Sigmoid colon (tissue), 7 donors: ENCODE data around the gene TNS1. TPM values are rescaled to one million over a fixed set of nuclear protein-coding genes. Genes with fewer than 3 reads are reported as not detected.

Experiments
- DNase-seq: peaks from one replicate; pipeline ENCODE4 v3.0.0-alpha.2; 2019
- H3K27ac ChIP-seq, 4 donors: fragments of 200-600 bp; sonication (generic); one replicate each; pipeline ENCODE4 v1.5.1; 2016 to 2019; ENCODE audit warnings: mild to moderate bottlenecking in 1 of 4
- H3K27me3 ChIP-seq, 3 donors: fragments of 200-600 bp; sonication (generic); one replicate each; pipeline ENCODE4 v1.5.1; 2019; ENCODE audit warnings: mild to moderate bottlenecking in 1 of 3
- H3K36me3 ChIP-seq, 4 donors: fragments of 200-600 bp; sonication (generic); one replicate each; pipeline ENCODE4 v1.5.1; 2016 to 2019
- H3K4me1 ChIP-seq, 4 donors: fragments of 200-600 bp; sonication (generic); one replicate each; pipeline ENCODE4 v1.5.1; 2017 to 2019
- H3K4me3 ChIP-seq, 4 donors: fragments of 200-600 bp; sonication (generic); one replicate each; pipeline ENCODE4 v1.5.1; 2017 to 2019; ENCODE audit warnings: mild to moderate bottlenecking in 2 of 4, moderate library complexity in 1 of 4
- H3K9me3 ChIP-seq, 4 donors: fragments of 200-600 bp in 3 of 4; sonication (generic) in 3 of 4; one replicate each; pipeline versions ENCODE4 v1.5.1 to v1.6.1; 2013 to 2019
- CTCF ChIP-seq, 4 experiments: fragments of 450-650 bp in 3 of 4; fragments of 200-600 bp in 1 of 4; IDR thresholded peaks; one replicate each; pipeline ENCODE4 v1.5.1; 2016 to 2019; ENCODE audit warnings: antibody characterized with exemption in 4 of 4, mild to moderate bottlenecking in 3 of 4, moderate library complexity in 2 of 4
- EP300 ChIP-seq, 4 donors: sonication (generic); formaldehyde crosslinking; IDR thresholded peaks; one replicate each; pipeline ENCODE4 v1.6.1; 2017; ENCODE audit warnings: antibody characterized with exemption in 4 of 4
- POLR2A ChIP-seq, 2 donors: fragments of 450-650 bp; IDR thresholded peaks; one replicate each; pipeline ENCODE4 v1.6.1; 2016; ENCODE audit warnings: antibody characterized with exemption in 2 of 2, mild to moderate bottlenecking in 2 of 2, moderate library complexity in 2 of 2
- POLR2AphosphoS5 ChIP-seq, 4 donors: sonication (generic); formaldehyde crosslinking; IDR thresholded peaks; one replicate each; pipeline ENCODE4 v1.6.1; 2017; ENCODE audit warnings: antibody characterized with exemption in 4 of 4
- WGBS, 2 donors: extraction: QIAGEN DNeasy Blood & Tissue Kit; methylation state at CpG; one replicate each; pipeline ENCODE4 v1.1.7; 2013; 5-methylcytosine and 5-hydroxymethylcytosine counted together
- intact Hi-C: fragments of 100-400 bp; cut with DNase I; formaldehyde crosslinking; loops from one replicate; pipeline ENCODE4 v1.15.1; 2023
- polyA plus RNA-seq, 3 donors: library from polyadenylated mRNA; stranded (reverse); fragments of 200-250 nt; gene quantifications; one replicate each; pipeline ENCODE4 v1.2.3, GENCODE V29; 2013
- total RNA-seq, 4 donors: library from RNA; depleted of rRNA; stranded (reverse); fragments of >200 nt; gene quantifications; one replicate each; pipeline ENCODE4 v1.1.0, GENCODE V29; 2016
- donor health status: healthy with polysubstance abuse.
- donor health status: Bipolar disorder and iron deficiency.
- donor health status: healthy.

The TNS1 gene
- total and polyA plus RNA-seq, 7 donors: 3.7 to 1,607 (median 444) TPM

- Histone ChIP-seq H3K27me3 (no peaks in the 10 kb centered on the region), H3K27ac (peak overlapping the region; percentile 85 to 98 (median 92)), H3K4me3 (no peak overlapping the region), H3K4me1 (peaks cover 0 to 99% (median 99%) of the 10 kb centered on the region in 4 donors), H3K9me3 (no peaks in the 10 kb centered on the region), H3K36me3 (peaks cover 39 to 68% (median 50%) of the 10 kb centered on the region in 4 donors)
- DNase-seq: no peak
- TF ChIP-seq EP300 (IDR thresholded peaks at IDR 0.05): no peak
- no peak for TF ChIP-seq POLR2AphosphoS5 (IDR thresholded peaks at IDR 0.05)
- no peak for TF ChIP-seq CTCF (IDR thresholded peaks at IDR 0.05)
- no peak for TF ChIP-seq POLR2A (IDR thresholded peaks at IDR 0.05)
- 32 to 75% methylated on average over 8 of the region's 8 CpGs for WGBS, 2 donors
- intact Hi-C loops: loop anchor here (2.0 kb wide), 1 partner anchor 13 kb away; no protein-coding TSS in a partner anchor
These were observed 165.3 kb downstream of the TNS1 start for GRCh38 chr2:217837530-217837929.

GRCh38 chr2:217836901-217837491, 165.8 kb downstream of the TNS1 start:
- Histone ChIP-seq H3K36me3 (peaks cover 43 to 68% (median 55%) of the 10 kb centered on the region in 4 donors), H3K27ac (peak overlapping the region; percentile 85 to 98 (median 92)), H3K4me1 (peaks cover 0 to 99% (median 99%) of the 10 kb centered on the region in 4 donors), H3K9me3 (no peaks in the 10 kb centered on the region), H3K27me3 (no peaks in the 10 kb centered on the region), H3K4me3 (no peak overlapping the region)
- DNase-seq: peak; percentile 97
- TF ChIP-seq EP300 (IDR thresholded peaks at IDR 0.05) (peak in 3 of 4 donors; percentile 24 to 88 (median 68)), CTCF (IDR thresholded peaks at IDR 0.05) (no peak), POLR2A (IDR thresholded peaks at IDR 0.05) (no peak), POLR2AphosphoS5 (IDR thresholded peaks at IDR 0.05) (peak; percentile 68 to 88 (median 81))
- 41 to 64% methylated on average over 9 of the region's 9 CpGs for WGBS, 2 donors
- intact Hi-C loops: loop anchor here (2.0 kb wide), 1 partner anchor 14 kb away; no protein-coding TSS in a partner anchor

- intact Hi-C loops: loop anchor here (2.0 kb wide), 1 partner anchor 15 kb away; no protein-coding TSS in a partner anchor
- TF ChIP-seq POLR2A (IDR thresholded peaks at IDR 0.05): no peak
- TF ChIP-seq EP300 (IDR thresholded peaks at IDR 0.05): peak in 2 of 4 donors; percentile 44 to 49
- peak; percentile 54 to 81 (median 58) for TF ChIP-seq POLR2AphosphoS5 (IDR thresholded peaks at IDR 0.05)
- no peak for TF ChIP-seq CTCF (IDR thresholded peaks at IDR 0.05)
- peak; percentile 95 for DNase-seq
- H3K4me3 ChIP-seq: no peak overlapping the region
- H3K27ac ChIP-seq: peak overlapping the region; percentile 85 to 98 (median 92)
- H3K36me3 ChIP-seq: peaks cover 48 to 68% (median 61%) of the 10 kb centered on the region in 4 donors
- no peaks in the 10 kb centered on the region for H3K9me3 ChIP-seq
- peaks cover 0 to 99% (median 95%) of the 10 kb centered on the region in 4 donors for H3K4me1 ChIP-seq
- no peaks in the 10 kb centered on the region for H3K27me3 ChIP-seq
- WGBS, 2 donors: 85 to 89% methylated on average over 18 of the region's 18 CpGs
These were observed 166.6 kb downstream of the TNS1 start for GRCh38 chr2:217835931-217836891.

GRCh38 chr2:217834744-217835513, 167.9 kb downstream of the TNS1 start:
- no peaks in the 10 kb centered on the region for H3K9me3 ChIP-seq
- no peaks in the 10 kb centered on the region for H3K27me3 ChIP-seq
- H3K27ac ChIP-seq: peak overlapping the region; percentile 85 to 98 (median 92)
- TF ChIP-seq EP300 (IDR thresholded peaks at IDR 0.05): no peak
- TF ChIP-seq POLR2AphosphoS5 (IDR thresholded peaks at IDR 0.05): peak in 1 of 4 donors; percentile 3
- no peak overlapping the region for H3K4me3 ChIP-seq
- H3K4me1 ChIP-seq: peaks cover 0 to 99% (median 95%) of the 10 kb centered on the region in 4 donors
- WGBS, 2 donors: 91% methylated on average over 11 of the region's 11 CpGs
- DNase-seq: no peak
- intact Hi-C loops: no loop called here
- peaks cover 50 to 69% (median 68%) of the 10 kb centered on the region in 4 donors for H3K36me3 ChIP-seq
